Measurements from ENCODE around the gene INSRR. TPM values are rescaled to one million over a fixed set of nuclear protein-coding genes. Genes with fewer than 3 reads are reported as not detected.

INSRR gene
- total RNA-seq, 1 donor from 2014 or later: not detected

DNA sequence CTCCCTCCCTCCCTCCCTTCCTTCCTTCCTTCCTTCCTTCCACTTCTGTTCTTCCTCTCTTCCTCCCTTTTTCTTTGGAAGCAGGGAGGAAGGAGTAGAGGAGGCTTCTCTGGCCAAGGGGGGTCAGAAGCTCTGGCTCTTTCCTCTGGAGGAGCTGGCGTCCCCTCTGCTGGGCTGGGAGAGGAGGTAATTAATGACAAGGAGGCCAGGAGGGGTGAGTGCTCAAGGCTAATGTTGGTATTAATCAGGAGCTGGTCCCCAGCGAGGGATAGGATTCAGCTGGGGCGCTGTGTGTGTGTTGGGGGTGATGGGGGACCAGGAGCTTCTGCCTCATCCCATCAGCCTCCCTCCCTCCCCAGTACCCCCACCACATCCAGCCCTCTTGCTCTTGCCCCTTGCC is 28.4 kb upstream of the INSRR start:
- DNase-seq (ENCODE audit: low spot score, unreplicated experiment): no peak
- Mint-ChIP-seq H3K4me1 (ENCODE audit: low read depth) (no peaks in the 10 kb centered on the region), H3K36me3 (ENCODE audit: insufficient read depth) (no peaks in the 10 kb centered on the region), H3K27me3 (peaks cover 79% of the 10 kb centered on the region), H3K9me3 (ENCODE audit: low read depth) (no peaks in the 10 kb centered on the region), H3K27ac (no peak overlapping the region), H3K4me3 (ENCODE audit: low read depth) (no peak overlapping the region)
- TF ChIP-seq, protein P1, sequence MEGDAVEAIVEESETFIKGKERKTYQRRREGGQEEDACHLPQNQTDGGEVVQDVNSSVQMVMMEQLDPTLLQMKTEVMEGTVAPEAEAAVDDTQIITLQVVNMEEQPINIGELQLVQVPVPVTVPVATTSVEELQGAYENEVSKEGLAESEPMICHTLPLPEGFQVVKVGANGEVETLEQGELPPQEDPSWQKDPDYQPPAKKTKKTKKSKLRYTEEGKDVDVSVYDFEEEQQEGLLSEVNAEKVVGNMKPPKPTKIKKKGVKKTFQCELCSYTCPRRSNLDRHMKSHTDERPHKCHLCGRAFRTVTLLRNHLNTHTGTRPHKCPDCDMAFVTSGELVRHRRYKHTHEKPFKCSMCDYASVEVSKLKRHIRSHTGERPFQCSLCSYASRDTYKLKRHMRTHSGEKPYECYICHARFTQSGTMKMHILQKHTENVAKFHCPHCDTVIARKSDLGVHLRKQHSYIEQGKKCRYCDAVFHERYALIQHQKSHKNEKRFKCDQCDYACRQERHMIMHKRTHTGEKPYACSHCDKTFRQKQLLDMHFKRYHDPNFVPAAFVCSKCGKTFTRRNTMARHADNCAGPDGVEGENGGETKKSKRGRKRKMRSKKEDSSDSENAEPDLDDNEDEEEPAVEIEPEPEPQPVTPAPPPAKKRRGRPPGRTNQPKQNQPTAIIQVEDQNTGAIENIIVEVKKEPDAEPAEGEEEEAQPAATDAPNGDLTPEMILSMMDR (IDR thresholded peaks at IDR 0.05; ENCODE audit: unreplicated experiment): no peak

DNA sequence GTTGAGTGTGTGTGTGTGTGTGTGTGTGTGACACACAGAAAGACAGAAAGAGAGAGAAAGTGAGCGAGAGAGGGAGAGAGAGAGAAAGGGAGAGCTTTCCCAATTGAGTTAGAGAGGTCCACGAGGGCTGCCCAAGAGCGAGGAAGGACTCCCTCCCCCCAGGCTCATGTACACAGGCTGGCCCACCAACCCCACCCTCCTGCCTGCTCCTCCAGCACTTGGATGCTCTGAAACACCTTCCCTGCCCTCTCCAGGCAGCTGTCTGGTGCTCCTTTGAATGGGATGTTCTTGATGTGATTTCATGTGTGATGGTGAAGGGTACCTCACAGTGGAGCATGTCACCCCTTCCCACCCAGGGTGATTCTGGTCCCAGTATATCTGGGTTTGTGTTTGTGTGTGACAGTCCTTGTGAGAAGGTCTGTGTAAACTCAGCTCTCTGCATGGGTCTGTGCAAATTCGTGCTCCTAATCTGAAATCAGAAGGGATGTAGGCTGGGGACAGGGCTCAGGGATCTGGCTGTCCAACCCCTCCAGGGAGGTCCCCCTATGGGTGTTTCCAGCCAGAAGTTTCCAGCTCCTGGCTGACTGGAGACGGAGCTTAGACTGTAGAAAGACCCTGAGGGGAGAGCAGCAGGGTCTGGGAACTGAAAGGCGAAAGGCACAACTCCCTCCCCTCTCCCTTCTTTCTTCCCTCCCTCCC is 27.8 kb upstream of the INSRR start:
- H3K27ac Mint-ChIP-seq: no peak overlapping the region
- H3K4me1 Mint-ChIP-seq (ENCODE audit: low read depth): no peaks in the 10 kb centered on the region
- TF ChIP-seq, protein P1 (IDR thresholded peaks at IDR 0.05; ENCODE audit: unreplicated experiment): no peak
- no peaks in the 10 kb centered on the region for H3K36me3 Mint-ChIP-seq (ENCODE audit: insufficient read depth)
- DNase-seq (ENCODE audit: low spot score, unreplicated experiment): no peak
- peaks cover 79% of the 10 kb centered on the region for H3K27me3 Mint-ChIP-seq
- H3K4me3 Mint-ChIP-seq (ENCODE audit: low read depth): no peak overlapping the region
- no peaks in the 10 kb centered on the region for H3K9me3 Mint-ChIP-seq (ENCODE audit: low read depth)

DNA sequence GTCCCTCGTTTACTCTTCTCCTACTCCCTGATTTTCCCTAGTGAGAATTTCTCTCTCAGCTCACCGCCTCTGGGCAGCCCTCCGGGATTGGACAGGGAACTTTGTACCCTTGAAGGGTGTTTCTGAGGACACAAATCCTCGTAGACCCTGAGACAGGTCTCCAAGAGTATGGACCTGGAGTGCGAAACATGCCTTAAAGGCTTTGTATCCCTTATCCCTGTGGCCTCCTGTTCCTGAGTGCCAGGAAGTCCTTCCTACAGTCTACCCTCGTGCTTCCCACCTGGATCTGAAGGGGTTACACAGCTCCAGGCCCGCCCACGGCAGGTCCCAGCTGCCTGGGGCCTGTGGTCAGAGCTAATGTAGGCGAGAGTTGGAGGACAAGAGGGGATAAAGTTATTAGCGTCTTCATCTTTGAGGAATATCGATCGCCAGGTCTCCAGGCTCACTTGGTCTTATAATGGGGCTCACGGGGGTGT is 27.0 kb upstream of the INSRR start:
- Mint-ChIP-seq H3K4me1 (ENCODE audit: low read depth) (no peaks in the 10 kb centered on the region), H3K9me3 (ENCODE audit: low read depth) (no peaks in the 10 kb centered on the region), H3K36me3 (ENCODE audit: insufficient read depth) (no peaks in the 10 kb centered on the region), H3K4me3 (ENCODE audit: low read depth) (no peak overlapping the region), H3K27ac (no peak overlapping the region), H3K27me3 (peaks cover 76% of the 10 kb centered on the region)
- no peak for DNase-seq (ENCODE audit: low spot score, unreplicated experiment)
- TF ChIP-seq, protein P1 (IDR thresholded peaks at IDR 0.05; ENCODE audit: unreplicated experiment): no peak

DNA sequence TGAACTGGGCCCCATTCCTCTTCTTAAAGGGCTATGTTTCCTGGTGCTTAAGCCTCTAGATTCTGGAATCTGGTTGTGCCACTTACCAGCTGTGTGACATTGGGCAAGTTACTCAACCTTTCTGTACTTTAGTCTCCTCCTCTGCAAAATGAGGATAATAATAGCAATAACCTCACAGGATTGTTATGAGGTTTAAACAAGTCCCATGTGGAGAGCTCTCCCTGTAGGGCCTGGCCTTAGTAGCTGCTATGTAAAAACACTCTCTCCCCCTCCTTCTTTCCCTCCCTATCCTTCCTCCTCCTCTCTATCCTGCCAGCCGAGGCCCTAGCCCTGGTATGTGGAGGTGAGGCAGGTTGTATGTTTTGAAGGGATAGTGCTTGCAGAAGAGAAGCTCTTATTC is 26.4 kb upstream of the INSRR start:
- DNase-seq (ENCODE audit: low spot score, unreplicated experiment): no peak
- no peak overlapping the region for H3K4me3 Mint-ChIP-seq (ENCODE audit: low read depth)
- peaks cover 74% of the 10 kb centered on the region for H3K27me3 Mint-ChIP-seq
- TF ChIP-seq, protein P1 (IDR thresholded peaks at IDR 0.05; ENCODE audit: unreplicated experiment): no peak
- H3K27ac Mint-ChIP-seq: no peak overlapping the region
- H3K36me3 Mint-ChIP-seq (ENCODE audit: insufficient read depth): no peaks in the 10 kb centered on the region
- no peaks in the 10 kb centered on the region for H3K4me1 Mint-ChIP-seq (ENCODE audit: low read depth)
- no peaks in the 10 kb centered on the region for H3K9me3 Mint-ChIP-seq (ENCODE audit: low read depth)

DNA sequence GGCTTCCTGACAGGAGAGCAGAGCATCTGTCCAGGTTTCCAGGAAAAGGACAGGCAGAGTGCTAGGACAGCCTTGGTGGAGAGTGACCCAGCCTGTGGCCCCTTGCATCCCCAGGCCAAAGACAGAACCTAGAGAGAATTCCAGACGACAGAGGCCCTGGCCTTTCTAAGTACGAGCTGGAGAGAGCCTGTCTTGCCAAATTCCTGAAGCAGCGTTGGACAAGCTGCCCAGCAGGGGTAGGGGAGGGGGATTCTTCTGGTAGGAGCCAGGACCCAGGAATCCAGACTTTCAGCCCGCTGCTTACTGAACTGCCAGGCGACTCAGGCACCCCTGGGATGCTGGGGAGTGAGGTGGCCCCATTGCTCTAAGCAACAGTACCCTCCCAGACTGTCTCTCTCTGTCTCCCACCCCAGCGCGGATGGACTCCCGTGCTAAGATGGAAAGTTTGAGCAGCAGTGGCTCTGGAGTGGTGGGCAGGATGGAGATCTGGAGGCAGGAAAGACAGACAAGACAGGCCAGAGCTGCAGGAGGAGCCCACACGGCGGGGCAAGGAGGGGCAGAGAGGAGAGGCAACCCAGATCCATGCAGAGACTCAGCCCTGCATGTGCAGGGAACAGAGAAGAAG is 25.8 kb upstream of the INSRR start:
- Mint-ChIP-seq H3K27ac (no peak overlapping the region), H3K4me1 (ENCODE audit: low read depth) (no peaks in the 10 kb centered on the region), H3K27me3 (peaks cover 74% of the 10 kb centered on the region), H3K4me3 (ENCODE audit: low read depth) (no peak overlapping the region), H3K9me3 (ENCODE audit: low read depth) (no peaks in the 10 kb centered on the region), H3K36me3 (ENCODE audit: insufficient read depth) (no peaks in the 10 kb centered on the region)
- TF ChIP-seq, protein P1 (IDR thresholded peaks at IDR 0.05; ENCODE audit: unreplicated experiment): no peak
- no peak for DNase-seq (ENCODE audit: low spot score, unreplicated experiment)
